GM10847 (cell line): ENCODE data around the gene GLIS1.

ENCODE experiments used
- POLR2A ChIP-seq: IDR thresholded peaks from 2 replicates; pipeline ENCODE4 v1.6.1; 2011; ENCODE audit not compliant: insufficient read length; ENCODE audit errors: extremely low read depth

GLIS1 gene

DNA sequence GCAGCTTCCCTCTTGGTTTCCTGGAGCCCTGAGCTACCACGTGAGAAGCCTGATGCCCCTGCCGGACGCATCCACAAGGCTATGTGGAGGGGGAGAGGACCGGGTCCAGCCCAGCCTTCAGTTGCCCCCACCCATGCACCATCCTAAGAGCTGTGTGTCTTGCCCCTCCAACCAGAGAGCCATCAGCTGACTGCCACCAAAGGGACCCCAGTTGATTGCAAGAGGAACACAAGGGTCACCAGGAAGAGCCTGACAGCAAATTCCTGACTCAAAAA, 81.5 kb downstream of the GLIS1 start:
- no peak for TF ChIP-seq POLR2A

DNA sequence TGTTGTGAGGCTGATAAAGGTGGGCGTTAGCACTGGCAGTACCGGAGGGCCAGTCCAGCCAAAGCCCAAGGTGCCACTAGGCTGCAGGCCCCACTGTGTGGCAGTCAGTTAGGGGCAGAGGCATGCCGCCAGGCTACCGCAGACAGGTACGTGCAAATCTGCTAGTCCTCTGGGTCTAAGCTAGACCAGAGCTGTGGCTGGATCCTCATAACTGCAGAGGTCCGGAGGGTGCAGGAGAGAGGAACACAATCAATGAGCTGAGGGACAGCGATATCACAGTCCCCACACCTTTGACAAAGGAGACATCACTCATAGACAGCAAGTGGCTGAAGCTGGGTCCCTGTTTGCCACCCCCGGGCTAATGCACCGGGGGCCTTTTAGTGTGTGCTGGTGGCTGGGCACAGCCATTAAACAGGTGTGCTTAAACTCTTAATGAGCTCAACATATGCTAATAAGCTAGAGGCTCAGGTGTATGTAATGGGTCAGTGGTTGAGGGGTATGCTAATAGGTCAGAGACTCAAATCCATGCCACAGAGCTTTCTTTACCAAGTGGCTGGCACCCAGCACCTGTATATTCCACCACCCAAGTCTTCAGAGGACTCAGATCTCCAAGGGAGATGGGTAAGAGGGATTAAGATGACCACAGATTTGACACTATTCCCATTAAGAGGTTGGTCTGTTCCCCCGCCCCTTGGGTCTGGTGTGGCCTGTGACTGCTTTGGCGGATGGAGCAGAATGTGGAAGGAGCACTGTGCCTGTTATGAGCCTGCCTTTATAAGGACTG, 82.0 kb downstream of the GLIS1 start:
- TF ChIP-seq POLR2A, result no peak

DNA sequence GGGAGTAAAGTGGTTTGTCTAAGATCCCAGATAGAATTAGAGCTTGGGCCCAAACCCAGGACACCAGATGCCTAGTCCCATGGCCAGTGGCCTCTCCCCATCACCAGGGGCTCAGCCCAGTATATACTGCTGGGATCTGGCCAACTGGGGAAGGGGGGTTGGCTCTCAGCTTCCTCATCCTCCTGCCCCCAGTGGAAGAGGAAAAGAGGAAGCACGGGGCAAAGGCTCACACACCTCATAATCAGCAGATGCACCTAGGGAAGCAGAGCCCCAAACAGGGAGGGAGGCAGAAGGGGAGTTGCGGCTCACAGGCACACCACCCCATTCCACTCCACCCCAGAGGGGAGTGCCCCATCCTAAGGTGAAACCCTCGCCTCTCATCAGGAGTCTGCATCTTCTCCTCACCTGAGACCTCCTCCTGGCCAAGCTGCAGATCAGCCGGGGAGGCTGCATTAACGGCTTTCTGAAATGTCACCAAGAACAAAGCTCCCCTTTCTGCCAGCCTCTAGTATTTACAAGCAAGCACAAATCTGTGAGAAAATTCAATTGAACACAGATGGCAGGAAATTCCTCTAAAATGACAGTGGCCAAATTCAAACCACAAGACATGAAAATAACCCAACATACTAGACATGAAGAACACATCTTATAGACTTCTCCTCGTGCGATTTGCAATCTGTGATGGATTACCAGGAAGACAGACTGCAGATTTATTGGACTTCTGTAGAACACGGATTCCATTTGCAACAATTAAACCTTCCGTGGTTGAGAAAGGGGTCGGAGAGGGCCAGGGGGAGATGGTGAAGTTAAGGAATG, 82.8 kb downstream of the GLIS1 start:
- no peak for TF ChIP-seq POLR2A

DNA sequence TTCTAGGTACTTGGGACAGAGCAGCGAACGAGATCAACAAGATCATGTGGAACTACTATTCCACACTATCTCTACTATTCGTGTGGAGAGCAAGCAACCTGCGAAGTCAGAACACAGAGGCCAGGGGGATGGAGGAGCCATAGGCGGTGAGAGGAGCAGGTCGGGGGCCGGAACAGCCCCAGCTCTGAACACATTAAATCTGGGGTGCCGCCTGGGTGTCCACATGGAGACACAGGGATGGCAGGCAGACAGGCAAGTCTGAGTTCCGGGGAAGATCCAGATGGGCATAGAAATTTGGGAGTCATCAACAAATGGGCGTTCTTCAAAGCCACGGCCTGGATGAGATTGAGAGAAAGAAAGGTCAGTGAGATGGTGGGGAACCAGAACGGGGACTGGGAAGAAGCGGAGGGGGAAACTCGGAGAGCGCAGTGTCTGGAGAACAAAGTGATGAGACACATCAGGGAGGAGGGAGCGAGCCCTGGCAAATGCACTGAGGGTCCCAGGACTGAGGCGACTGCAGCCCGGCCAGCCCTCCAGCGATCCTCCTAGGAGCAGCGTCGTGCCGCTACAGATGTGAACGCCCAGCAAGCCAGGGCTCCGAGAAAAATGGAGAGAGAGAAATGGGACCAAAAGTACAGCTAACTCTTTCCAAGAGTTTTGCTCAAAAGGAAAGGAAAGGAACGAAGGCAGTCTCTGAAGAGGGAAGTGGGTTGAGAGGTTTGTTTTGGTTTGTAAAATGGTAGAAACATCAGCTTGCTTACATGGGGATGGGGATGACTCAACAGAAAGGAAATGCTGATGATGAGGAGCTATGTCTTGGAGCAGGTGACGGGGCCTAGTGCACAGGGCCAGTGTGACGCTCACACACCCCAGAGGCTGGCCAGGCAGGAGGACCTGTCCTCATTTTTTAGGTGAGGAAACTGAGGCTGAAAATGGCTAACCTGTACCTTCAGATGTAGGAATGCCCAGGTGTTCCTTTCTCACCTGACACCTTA, 84.5 kb downstream of the GLIS1 start:
- TF ChIP-seq POLR2A, result no peak

DNA sequence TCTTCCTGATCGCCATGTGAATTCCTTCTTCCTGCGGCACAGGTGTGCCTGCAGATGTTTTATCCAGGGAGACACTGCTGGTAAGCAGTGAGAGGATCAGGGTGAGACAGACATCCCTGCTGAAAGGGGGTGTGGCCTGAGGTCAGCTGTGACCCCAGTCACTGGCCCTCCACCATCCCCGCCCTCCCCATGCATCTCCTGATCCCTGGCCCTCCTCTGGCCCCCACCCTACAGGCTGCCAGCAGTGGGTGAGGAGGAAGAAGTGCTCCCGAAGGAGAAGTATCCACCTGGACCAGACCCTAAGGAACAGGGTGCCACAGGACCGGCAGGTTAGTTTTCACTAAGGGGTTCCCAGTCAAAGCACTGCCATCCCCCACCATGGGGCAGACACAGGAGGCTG, 85.3 kb downstream of the GLIS1 start:
- no peak for TF ChIP-seq POLR2A

DNA sequence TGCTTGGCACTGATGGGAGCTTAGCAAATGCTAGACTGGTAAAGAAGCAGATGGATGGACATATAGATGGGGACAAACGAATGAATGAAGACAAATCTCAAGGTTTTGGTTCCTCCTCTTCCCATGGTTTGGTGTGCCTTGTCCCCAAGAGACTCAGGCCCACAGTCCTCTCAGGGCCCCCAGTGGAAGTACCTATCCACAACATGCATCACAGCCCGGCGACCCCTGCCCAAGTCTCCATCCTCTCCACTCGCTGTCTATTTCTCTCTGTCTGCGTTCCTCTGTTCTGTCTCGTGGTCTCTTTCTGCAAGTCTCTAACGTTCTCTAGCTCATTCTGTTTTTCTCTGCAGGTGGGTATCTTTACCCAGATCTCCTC, 85.8 kb downstream of the GLIS1 start:
- TF ChIP-seq POLR2A, result no peak

DNA sequence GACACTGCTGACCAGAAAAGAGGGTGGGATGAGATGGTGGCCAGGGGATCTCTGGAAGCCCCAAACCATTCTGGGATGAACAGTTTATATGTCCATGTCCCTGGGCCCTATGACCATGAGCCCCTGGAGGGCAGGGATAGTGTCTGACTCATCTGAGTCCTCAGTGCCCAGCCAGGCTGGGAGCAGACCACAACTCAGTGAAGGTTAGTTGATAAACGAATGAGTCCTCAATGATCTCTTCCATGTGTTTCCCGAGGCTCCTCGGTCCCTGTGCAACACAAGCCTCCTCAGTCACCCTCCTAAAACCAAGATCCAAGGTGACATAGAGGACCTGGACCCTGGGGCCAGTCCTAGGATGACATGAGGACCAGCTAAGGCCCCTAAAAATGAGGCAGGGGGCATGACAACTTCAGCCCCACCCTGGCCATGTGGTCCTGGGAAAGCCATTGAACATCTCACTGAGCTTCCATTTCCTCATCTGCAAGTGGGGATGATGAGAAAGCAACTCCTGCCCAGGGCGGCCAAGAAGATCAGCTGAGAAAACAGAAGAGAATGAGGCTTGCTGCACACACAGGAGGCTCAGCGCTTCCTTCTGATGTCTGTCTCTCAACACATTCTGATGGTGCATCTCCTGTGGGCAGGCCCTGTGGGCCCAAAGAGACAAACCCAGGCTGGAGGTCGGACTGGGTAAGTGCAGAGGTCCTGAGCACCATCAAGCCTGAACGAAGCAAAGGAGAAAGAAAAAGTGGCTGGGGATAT, 86.3 kb downstream of the GLIS1 start:
- no peak for TF ChIP-seq POLR2A

DNA sequence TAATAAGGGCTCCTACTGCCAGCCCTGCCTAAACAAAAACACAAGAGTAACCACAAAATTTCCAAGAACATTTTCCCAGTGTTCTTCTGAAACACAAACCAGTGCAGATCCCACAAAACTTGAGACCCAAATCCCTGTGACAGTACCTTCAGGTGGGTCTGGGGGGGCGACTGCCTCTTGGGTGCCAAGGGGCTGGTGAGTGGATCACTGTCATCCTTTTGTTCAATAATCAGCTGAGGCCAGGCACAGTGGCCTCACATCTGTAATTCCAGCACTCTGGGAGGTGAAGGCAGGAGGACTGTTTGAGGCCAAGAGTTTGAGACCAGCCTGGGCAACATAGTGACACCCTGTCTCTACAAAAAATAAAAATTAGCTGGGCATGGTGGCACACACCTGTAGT, 87.6 kb downstream of the GLIS1 start:
- no peak for TF ChIP-seq POLR2A

DNA sequence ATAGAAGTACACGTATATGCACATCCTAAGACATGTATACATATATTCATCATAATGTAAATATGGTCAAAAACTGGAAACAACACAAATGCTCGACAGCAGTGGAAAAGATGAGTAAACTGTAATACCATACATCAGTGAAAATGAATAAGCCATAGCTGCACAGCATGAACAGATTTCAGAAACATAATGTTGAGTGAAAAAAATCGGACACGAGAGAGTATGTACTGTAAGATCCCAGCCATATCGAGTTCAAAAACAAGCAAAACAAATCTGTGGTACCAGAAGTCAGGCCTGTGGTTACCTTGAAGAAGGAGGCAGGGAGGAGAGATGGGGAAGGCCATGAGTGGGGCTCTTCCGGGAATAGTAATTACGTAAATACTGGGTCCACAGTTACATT, 90.4 kb downstream of the GLIS1 start:
- no peak for TF ChIP-seq POLR2A

DNA sequence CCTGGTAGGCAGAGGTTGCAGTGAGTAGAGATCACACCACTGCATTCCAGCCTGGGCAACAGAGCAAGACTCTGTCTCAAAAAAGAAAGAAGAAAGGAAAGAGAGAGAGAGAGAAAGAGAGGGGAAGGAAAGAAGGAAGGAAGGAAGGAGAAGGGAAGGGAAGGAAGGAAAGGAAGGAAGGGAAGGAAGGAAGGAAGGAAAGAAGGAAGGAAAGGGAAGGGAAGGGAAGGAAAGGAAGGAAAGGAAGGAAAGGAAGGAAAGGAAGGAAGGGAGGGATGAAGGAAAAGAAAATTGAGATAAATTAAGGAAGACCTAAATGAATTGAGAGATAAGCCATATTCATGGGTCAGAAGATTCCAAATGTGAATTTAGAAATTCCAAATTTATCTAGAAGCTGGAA, 92.2 kb downstream of the GLIS1 start:
- no peak for TF ChIP-seq POLR2A

DNA sequence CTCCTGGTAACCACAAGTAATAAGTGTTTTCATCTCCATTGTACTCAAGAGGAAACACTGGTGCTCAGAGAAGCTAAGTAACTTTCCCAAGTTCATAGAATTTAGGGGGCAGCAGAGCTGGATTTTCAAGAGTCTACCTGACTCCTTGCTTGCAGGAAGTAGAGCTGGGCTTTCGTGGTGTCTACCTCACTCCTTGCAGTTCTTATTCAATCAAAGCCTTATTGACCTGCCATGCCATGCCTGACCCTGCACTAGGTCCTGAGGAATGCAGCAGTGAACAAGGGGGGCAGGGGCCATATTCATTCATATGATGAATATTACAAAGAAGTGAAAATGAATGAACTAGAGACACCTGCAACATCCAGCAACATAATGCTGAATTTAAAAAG, 93.3 kb downstream of the GLIS1 start:
- no peak for TF ChIP-seq POLR2A

DNA sequence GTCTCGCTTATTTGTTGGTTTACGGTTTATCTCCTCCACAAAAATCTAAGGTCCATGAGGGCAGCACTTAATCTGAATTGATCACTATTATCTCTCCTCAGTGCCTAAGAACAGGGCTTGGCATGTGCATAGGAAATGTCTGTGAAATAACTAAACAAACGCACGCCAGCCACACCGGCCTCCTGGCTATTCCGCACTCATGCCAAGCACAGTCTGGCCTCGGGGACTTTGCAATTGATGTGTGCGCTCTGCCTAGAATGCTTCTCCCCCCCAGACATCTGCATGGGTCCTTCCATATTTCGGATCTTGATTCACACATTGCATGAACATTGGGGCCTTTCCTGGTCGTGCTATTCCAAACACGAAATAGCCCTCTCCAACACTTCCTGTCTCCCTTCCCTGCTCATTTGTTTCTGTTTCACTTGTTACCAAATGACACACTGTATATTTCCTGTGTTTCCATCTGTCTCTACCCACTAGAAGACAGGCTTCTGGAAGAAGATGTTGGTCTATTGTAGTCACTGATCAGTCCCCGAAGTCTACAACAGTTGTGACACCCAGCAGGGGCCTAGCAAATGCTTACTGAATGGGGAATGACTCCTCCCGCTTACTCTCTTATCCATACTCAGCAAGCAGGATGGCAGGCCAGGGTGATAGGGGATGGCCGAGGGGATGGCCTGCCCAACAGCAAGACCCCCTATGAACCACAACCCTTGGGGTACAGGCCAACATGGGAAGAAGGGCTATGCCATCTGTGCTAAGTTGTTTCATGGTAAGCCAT, 93.9 kb downstream of the GLIS1 start:
- TF ChIP-seq POLR2A, result no peak

DNA sequence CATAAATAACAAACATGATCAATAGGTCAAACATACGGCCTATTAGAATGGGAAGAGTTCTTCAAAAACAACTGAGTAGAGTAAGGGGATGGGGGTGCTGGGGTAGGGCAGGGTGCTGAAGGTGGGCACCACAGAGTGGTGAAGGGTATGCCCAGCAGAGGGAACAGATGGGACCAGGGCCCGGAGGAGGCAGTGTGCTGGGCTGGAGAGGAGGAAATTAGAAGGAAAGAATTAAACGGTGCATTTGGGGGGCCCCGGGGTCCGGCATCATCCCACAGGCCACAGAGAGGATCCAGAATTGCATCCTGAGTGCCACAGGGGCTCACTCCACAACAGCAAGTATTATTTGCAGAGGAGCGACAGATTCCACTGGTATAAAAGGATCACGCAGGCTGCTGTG, 94.5 kb downstream of the GLIS1 start:
- no peak for TF ChIP-seq POLR2A

DNA sequence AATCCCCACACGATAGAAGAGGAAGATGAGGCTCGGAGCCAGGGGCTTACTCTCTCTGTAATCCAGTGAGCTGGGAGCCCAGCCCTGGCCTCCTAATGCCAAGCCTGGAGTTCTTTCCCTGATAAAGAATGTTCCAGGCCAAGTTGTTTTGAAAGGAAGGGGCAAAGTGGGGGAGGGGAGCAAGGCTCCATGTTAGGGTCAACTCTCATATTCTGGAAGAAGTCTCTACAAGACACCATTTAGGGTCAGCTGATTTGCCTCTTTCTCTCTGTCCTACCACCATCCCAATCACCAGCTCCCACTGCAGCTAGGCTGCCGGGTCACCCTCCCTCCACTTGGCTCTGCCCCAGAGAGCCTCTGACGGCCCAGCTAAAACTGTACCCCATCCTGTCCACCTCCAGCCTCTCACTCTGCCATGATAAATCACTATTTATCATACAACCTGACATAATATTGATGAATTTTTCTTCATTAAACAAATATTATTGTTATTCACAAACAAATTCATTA, 95.0 kb downstream of the GLIS1 start:
- TF ChIP-seq POLR2A, result no peak
